GM12878 (cell line): ENCODE measurements around the gene CCDC47. TPM values are rescaled to one million over a fixed set of nuclear protein-coding genes. Genes with fewer than 3 reads are reported as not detected.

ENCODE experiments used
- ATF2 ChIP-seq: IDR thresholded peaks from 2 replicates; pipeline ENCODE4 v1.6.1; 2012; ENCODE audit warnings: low read length, inconsistent platforms
- BRCA1 ChIP-seq: IDR thresholded peaks from 2 replicates; pipeline ENCODE4 v1.6.1; 2011; ENCODE audit warnings: low read depth, low read length, improper control_type of control experiment
- CHD4 ChIP-seq: fragments of 200-600 bp; sonication (generic); IDR thresholded peaks from 2 replicates; pipeline ENCODE4 v1.6.1; 2016; ENCODE audit warnings: mild to moderate bottlenecking
- CUX1 ChIP-seq: IDR thresholded peaks from 2 replicates; pipeline ENCODE4 v1.6.1; 2012; ENCODE audit warnings: improper control_type of control experiment, low read depth, low read length; ENCODE audit not compliant: insufficient replicate concordance
- FOXK2 ChIP-seq: fragments of 450-650 bp; IDR thresholded peaks from 2 replicates; pipeline ENCODE4 v1.6.1; 2017; ENCODE audit warnings: mild to moderate bottlenecking, moderate library complexity
- FOXM1 ChIP-seq: IDR thresholded peaks from 2 replicates; pipeline ENCODE4 v1.6.1; 2012; ENCODE audit warnings: low read depth, mild to moderate bottlenecking, inconsistent platforms, low read length, moderate library complexity
- GATAD2B ChIP-seq: fragments of 450-650 bp; conservative IDR thresholded peaks from 2 replicates; pipeline ENCODE4 v1.6.1; 2017; ENCODE audit warnings: low read depth, mild to moderate bottlenecking, moderate library complexity
- HDAC6 ChIP-seq: fragments of 200-600 bp; sonication (generic); IDR thresholded peaks from one replicate; pipeline ENCODE4 v1.8.0; 2017; ENCODE audit warnings: antibody characterized with exemption; ENCODE audit not compliant: unreplicated experiment
- HSF1 ChIP-seq: fragments of 150-350 bp; IDR thresholded peaks from 2 replicates; pipeline ENCODE4 v1.6.1; 2014; ENCODE audit warnings: mild to moderate bottlenecking, low read depth, low read length
- IKZF1 ChIP-seq: fragments of 450-650 bp; conservative IDR thresholded peaks from 2 replicates; pipeline ENCODE4 v1.6.1; 2017; ENCODE audit warnings: antibody characterized with exemption, mild to moderate bottlenecking
- IKZF2 ChIP-seq, 2 experiments: fragments of 450-650 bp; IDR thresholded peaks; 2 replicates each; pipeline ENCODE4 v1.6.1; 2017; ENCODE audit warnings: mild to moderate bottlenecking in 2 of 2, moderate library complexity in 2 of 2
- MEF2A ChIP-seq: IDR thresholded peaks from 2 replicates; pipeline ENCODE4 v1.6.1; 2011; ENCODE audit warnings: low read depth, mild to moderate bottlenecking, low read length, moderate library complexity; ENCODE audit not compliant: insufficient read depth
- MTA2 ChIP-seq: fragments of 450-650 bp; IDR thresholded peaks from 2 replicates; pipeline ENCODE4 v1.6.1; 2016; ENCODE audit warnings: low read depth, mild to moderate bottlenecking, moderate library complexity
- MYB ChIP-seq: fragments of 150-350 bp; IDR thresholded peaks from 2 replicates; pipeline ENCODE4 v1.6.1; 2014; ENCODE audit warnings: mild to moderate bottlenecking, low read depth, low read length, borderline replicate concordance
- MYC ChIP-seq: IDR thresholded peaks from 2 replicates; pipeline ENCODE4 v1.6.1; 2011; ENCODE audit warnings: mild to moderate bottlenecking, low read length, moderate library complexity, inconsistent platforms; ENCODE audit not compliant: insufficient read depth, insufficient replicate concordance, insufficient read length, severe bottlenecking
- NFXL1 ChIP-seq: fragments of 450-650 bp; IDR thresholded peaks from 2 replicates; pipeline ENCODE4 v1.6.1; 2017; ENCODE audit warnings: antibody characterized with exemption, mild to moderate bottlenecking, borderline replicate concordance
- RAD51 ChIP-seq: fragments of 450-650 bp; IDR thresholded peaks from 2 replicates; pipeline ENCODE4 v1.6.1; 2016; ENCODE audit warnings: moderate library complexity, mild to moderate bottlenecking, inconsistent platforms
- RCOR1 ChIP-seq: conservative IDR thresholded peaks from 2 replicates; pipeline ENCODE4 v1.6.1; 2012; ENCODE audit warnings: low read depth, low read length, improper control_type of control experiment
- RUNX3 ChIP-seq: IDR thresholded peaks from 2 replicates; pipeline ENCODE4 v1.6.1; 2012; ENCODE audit warnings: low read length, inconsistent platforms
- SMAD1 ChIP-seq: fragments of 450-650 bp; IDR thresholded peaks from 2 replicates; pipeline ENCODE4 v1.6.1; 2018; ENCODE audit warnings: mild to moderate bottlenecking, low read depth; ENCODE audit not compliant: partially characterized antibody
- SPI1 ChIP-seq: IDR thresholded peaks from 2 replicates; pipeline ENCODE4 v1.6.1; 2011; ENCODE audit warnings: low read depth, mild to moderate bottlenecking, low read length, moderate library complexity, borderline replicate concordance; ENCODE audit not compliant: insufficient read depth
- TCF12 ChIP-seq: IDR thresholded peaks from 2 replicates; pipeline ENCODE4 v1.6.1; 2011; ENCODE audit warnings: low read depth, mild to moderate bottlenecking, low read length
- TCF3 ChIP-seq: IDR thresholded peaks from 2 replicates; pipeline ENCODE4 v1.6.1; 2012; ENCODE audit warnings: low read depth, mild to moderate bottlenecking, low read length, borderline replicate concordance; ENCODE audit not compliant: insufficient read depth
- polyA plus RNA-seq, 11 experiments: library from polyadenylated mRNA; depleted of rRNA in 4 of 11; unstranded in 6 of 11; stranded (reverse) in 5 of 11; fragments of >200 nt; fragmentation: Nextera tagmentation in 4 of 11; fragmentation: Illumina TruSeq in 1 of 11; extraction: Ambion mirVana in 4 of 11; extraction: Trizol in 1 of 11; gene quantifications; 1 replicate in 1 of 11; 2 replicates in 10 of 11; pipeline versions ENCODE4 v1.2.1 to v1.2.3, GENCODE V29; 2011 to 2016; ENCODE audit warnings: inconsistent platforms in 2 of 11, missing spikeins in 2 of 11, low read depth in 1 of 11
- total RNA-seq, 4 experiments: library from RNA; depleted of rRNA in 3 of 4; stranded (reverse); fragments of >200 nt in 3 of 4; fragmentation: Illumina TruSeq in 1 of 4; extraction: Trizol in 1 of 4; gene quantifications; 2 replicates each; pipeline versions ENCODE4 v1.2.1 to v1.2.3, GENCODE V29; 2013 to 2021

The CCDC47 gene
- total and polyA plus RNA-seq, 10 of the 15 experiments (the other 5 are each of a cell fraction or from before 2014, with no cell fraction given) = 13.6 to 81.4 (median 58.9) TPM

GRCh38 chr17:63698886-63699637 is 74.3 kb downstream of the CCDC47 start (continued):
- TF ChIP-seq ATF2 (no peak; the same call in 1 of the 2 replicates), MYB (no peak), RAD51 (no peak), HDAC6 (no peak), IKZF1 (peak; percentile 62; the same call in 1 of the 2 replicates), FOXM1 (0 out of 2 replicates have a peak, but pooled peaks have one; percentile 57), BRCA1 (no peak), RCOR1 (no peak), TCF12 (0 out of 2 replicates have a peak, but pooled peaks have one; percentile 61), FOXK2 (peak; percentile 42; the same call in 1 of the 2 replicates), MEF2A (0 out of 2 replicates have a peak, but pooled peaks have one; percentile 36), HSF1 (no peak), GATAD2B (peak; percentile 54), RUNX3 (peak; percentile 98), NFXL1 (no peak), MYC (no peak), SPI1 (peak; percentile 63), MTA2 (peak; percentile 57), SMAD1 (no peak), TCF3 (peak; percentile 67; the same call in 1 of the 2 replicates), CUX1 (no peak), CHD4 (no peak), IKZF2 (IDR thresholded peaks at IDR 0.05) (peak; percentile 54 to 57; a peak in 3 of 4 replicates)
